HG03342 (cell line): ENCODE results near the gene DCXR.

Experiments used
- ATAC-seq: cut with Tn5 transposase; IDR thresholded peaks from one replicate; pipeline ENCODE4 v1.9.1; 2021; ENCODE audit warnings: mild to moderate bottlenecking, moderate library complexity; ENCODE audit not compliant: unreplicated experiment

The DCXR gene

DNA sequence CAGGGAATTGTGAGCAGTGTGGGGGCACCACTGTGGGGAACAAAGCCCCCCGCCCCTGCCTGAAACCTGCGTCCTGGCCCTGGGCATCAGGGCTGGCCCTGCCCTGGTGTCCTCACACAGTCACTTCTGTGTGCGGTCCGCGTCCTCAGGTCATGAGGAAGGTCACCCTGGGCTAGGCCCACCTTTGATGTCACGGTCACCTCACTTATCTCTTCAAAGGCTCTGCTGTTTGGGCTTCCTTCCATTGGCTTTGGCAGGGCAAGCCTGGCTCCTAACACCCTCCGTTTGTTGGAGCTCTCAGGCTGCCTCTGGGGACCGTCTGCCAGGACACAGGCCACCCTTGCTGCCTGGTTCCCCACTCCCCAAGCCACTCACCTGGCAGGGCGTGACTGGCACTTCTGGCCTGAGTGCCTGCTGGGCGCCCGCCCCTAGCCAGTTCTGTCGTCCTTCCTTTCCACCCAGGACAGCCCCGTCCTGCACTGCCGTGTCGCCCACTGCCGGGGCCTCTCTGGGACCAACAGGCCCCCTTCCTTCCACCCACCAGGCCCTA is 23.6 kb downstream of the DCXR start:
- ATAC-seq = no peak

DNA sequence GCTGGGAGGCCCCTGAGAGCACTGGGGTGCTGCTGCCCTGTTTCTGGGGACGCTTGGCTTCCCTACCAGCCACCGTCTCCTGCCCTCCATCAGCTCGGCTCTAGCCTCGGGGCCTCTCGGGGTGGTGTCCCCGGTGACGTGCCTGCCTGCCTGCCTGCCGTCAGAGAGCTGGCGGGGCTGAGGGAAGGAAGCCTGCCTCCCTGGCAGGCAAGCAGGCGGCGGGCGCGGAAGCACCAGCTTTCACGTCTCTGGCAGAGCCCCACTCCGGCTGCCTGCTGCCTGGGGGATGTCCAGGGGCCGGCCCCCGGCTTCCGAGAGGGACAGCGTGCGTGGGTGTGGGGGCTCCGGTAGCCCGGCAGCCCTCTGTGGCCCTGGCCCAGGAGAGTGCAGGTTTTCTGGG is 24.2 kb downstream of the DCXR start:
- ATAC-seq = no peak

DNA sequence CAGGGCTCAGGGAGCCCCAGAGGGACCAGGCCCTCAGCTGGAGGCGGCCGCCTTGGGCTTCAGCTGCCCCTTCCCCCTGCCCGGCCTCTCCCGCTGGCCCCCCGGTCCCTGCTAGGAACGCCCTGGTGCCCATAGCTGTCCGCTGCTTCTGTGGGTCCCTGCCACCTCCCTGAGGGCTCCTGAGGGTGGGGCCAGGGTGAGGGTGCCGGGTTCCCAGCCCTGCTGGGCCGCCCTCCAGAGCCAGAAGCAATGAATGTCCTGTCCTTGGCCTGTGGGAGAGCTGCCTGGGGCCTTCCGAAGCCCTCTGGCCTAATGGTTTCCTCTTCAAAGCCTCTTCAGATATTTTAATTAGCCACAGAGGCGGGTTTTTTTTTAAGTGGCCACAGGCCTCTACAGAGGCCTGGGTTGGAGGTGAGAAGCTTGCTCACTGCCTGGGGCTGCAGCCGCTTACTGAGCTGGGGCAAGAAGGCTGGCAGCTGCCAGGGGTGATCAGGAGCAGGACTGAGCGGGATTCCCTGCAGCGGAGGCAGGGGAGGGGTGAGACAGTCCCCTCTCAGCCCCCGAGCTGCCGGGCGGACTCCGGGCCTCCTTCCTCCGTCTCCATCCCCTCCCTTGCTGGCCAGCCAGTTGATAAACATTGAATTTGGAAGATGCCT is 24.7 kb downstream of the DCXR start:
- ATAC-seq = no peak

DNA sequence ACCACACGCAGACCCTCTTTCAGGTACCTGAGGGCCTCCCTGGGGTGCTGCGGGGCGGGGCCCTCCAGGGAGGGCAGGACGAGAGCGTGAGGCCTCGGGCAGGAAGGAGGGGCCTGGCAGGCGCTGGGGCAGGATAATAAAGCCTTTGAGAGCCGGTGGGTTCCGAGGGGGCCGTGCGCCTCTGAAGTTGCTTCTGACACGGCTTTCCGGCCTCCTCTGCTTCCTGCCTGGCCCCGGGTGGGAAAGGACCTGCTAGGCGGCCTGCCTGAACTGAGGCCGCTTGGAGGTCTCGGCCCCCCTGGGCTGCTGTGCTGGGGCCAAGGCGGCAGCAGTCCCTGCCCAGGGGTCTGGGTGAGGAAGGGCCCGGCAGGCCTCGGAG is 25.2 kb downstream of the DCXR start:
- ATAC-seq = no peak

DNA sequence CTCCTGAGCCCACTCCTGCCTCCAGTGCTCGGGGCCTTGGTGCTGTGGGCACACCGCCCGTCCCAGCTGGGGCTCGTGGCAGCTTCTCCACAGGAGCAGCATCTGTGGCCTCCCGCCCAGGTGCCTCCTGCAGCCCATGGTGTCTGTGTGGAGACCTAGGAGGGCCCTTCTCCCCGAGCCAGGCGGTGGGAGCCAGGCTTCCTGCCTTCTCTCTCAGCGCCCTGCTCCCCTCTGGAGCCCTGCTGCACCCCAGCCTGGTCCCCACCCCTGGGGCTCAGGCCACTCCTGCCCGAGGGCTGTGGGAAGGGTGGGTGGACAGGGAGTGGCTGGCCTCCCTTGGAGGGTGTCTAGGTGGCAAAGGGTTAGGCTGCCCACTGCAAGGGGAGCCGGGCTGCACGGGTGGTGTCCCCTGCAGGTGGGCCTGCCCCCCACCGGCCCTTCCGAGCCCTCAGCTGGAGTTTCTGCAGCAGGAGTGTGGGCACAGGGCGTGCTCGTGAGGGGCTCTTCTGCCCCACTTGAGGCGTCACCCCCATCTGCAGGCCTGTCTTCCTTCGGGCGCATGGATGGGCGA is 25.8 kb downstream of the DCXR start:
- ATAC-seq = no peak

DNA sequence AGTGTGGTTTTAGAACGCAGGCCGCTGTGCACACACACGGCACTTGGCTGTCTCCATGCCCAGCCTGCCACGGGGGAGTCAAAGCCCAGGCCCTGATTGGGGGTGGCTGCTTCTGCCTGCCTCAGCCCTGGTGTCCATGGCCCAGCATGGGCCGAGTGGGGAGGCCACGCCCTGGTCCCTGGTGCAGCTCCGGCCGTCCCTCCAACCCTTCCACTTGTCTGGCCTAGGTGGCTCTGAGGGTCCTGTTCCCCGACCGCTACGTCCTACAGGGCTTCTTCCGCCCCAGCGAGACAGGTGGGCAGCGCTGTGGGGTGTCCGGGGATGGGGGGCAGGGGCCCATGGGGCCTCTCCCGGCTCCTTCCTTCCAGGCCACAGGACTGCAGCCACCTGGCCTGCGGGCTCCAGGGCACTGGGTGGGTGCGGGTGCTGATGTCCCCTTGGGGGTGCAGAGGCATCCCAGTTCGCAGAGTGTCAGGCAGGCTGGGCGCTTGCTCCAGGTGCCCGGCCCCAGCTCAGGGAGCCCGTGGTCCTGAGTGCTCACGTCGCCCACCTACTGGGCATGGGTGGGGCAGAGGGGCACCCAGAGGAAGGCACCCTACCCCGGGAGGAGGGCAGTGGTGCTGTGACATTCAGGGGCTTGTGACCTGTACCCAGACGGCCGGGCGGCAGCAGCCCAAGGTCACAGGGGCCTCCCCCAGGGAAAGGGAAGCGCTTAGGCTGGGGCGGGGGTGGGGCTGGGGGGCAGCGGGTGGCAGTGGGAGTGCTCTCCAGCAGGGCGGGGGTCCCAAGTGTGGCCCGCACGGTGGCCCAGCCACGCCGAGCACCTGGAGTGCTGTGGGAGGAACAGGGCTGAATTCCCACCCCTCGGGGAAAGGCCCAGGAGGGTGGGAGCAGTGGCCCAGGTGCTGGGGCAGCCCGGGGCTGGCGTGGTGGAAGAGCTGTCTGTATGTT is 26.6 kb downstream of the DCXR start:
- no peak for ATAC-seq

DNA sequence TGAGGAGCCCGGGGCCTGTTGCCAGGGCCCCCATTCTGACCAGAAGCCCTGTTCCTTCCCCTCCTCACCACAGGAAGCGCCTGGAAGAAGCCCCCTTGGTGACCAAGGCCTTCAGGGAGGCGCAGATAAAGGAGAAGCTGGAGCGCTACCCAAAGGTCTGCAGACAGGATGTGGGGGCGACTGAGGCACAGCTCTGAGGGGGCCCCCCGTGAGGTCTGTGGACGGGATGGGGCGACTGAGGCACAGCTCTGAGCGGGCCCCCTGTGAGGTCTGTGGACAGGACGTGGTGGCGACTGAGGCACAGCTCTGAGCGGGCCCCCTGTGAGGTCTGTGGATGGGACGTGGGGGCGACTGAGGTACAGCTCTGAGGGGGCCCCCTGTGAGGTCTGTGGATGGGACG is 28.1 kb downstream of the DCXR start:
- ATAC-seq = no peak

DNA sequence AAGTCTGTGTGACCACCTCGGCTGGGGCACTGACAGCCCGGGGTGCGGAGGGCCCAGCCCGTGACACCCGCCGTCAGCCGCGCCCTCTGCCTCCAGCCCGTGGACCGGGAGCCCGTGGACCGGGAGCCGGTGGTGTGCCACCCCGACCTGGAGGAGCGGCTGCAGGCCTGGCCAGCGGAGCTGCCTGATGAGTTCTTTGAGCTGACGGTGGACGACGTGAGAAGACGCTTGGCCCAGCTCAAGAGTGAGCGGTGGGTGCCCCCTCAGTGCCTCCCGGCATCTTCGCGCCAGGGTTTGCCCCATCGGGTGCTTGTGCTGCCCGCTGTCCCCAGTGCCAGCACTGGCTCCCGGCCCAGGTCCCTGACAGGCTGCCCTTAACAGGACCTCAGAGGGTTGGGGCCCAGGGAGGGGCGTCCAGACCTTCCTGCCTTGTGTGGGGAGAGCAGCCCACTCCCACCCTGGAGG is 28.5 kb downstream of the DCXR start:
- ATAC-seq = no peak

DNA sequence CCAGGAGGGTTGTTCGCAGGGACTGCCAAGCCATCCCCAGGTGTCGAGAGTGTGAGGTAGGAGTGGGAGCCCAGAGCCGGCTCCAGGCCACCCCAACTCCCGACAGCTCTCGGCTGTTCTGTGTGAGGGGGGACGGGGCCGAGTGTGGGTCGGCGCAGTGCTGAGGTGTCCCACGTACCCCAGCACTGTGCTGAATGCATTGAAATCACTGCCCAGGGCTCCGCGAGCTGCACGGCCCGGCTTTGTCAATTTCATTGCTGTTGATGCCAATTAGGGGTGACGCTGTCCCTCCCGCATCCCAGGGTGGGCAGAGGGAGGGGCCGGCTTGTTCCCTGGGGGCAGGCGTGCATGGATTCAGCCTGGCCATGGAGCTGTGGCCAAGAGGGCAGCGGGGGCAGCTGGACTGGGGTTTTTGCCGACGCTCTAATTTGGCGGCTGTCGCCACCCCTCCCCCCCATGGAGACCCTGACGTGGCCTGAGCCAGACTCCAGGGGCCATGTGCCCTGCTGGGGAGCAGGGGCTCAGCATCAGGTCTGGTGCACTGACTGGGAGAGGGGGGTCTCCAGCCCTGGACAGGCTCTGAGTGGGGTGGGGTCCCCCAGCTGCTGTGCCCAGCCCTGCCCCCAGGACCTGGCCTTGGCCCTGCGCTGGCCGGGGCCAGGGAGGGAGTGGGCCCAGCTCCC is 29.1 kb downstream of the DCXR start:
- no peak for ATAC-seq

DNA sequence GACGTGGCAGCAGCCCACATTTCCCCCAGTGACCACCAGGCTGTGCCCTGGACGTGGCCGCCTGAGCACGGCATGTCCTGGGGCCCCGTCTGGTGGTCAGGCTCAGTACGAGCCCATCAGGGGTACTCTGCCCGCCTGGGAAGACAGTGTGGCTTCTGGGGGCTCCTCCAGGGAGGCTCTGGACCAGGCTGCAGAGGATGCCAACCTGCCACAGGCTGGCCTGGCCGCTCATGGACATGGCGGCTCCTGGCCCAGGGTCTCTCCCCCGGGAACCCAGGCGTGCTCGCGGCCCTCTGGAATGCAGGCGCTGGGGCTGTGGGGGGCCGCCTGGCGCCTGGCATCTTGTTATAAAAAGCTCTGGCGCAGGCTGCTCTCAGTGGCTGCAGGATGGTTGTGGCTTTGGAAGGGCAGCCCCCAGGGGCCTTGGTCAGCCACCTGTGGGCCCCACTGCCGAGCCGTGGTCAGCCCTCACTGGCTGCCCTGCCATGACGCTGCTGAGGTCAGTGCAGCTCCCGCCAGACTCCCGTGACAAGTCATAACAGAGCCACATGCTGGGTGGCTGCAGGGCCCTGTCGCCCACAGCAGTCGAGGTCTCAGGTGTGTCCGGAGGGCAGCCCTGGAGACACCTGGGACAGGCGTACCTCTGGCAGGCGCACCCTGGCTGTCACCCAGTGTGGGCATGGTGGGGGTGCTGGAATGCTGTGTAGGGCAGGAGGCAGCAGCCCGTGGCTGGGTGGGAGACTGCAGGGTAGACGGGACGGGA is 29.8 kb downstream of the DCXR start:
- no peak for ATAC-seq

DNA sequence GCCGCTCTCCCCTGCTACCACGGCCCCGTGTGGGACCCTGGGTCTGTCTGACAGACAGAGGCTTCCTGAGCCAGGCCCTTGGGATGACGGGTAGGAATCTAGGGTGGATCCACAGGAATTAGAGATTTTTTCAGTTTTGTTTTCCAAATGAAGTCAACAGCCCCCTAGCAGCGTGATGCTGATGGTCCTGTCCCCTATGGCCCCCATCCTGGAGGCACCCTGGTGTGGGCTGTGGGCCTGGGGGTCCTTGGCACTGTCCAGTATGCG is 30.3 kb downstream of the DCXR start:
- no peak for ATAC-seq

DNA sequence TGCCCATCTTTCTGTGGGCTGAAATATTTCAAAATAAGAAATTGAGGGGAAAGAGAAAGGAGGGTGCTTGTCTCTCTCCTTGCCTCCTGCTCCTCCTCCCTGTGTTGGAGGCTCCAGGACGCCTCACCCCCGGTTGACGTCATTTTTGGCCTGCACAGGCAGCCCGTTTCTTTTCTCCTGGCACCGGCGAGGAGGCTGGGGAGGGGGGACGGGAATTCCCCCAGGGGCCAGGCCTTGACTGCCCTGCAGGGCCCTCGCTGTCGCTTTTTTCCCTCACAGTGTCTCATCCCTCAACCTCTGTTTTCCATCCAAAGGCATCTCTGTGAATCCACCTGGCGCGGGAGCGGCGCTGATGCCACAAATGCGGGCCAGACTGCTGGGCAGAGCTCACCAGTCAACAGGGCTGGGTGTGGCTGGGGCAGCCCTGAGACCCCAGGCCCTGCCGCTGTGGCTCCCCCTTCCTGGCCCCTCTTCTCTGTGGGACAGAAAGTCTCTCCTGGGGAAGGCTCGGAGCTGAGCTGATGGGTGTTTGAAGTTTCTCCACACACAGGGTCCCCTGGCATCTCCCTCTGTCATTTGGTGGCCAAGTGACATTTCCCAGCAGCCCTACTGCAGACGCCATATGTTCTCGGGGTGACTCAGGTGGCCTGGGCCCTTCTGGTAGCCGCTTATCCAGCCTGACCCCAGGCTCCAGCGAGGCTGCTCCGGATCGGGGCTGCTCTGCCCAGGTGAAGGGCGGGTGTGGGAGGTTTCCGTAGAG is 30.8 kb downstream of the DCXR start:
- ATAC-seq = no peak

DNA sequence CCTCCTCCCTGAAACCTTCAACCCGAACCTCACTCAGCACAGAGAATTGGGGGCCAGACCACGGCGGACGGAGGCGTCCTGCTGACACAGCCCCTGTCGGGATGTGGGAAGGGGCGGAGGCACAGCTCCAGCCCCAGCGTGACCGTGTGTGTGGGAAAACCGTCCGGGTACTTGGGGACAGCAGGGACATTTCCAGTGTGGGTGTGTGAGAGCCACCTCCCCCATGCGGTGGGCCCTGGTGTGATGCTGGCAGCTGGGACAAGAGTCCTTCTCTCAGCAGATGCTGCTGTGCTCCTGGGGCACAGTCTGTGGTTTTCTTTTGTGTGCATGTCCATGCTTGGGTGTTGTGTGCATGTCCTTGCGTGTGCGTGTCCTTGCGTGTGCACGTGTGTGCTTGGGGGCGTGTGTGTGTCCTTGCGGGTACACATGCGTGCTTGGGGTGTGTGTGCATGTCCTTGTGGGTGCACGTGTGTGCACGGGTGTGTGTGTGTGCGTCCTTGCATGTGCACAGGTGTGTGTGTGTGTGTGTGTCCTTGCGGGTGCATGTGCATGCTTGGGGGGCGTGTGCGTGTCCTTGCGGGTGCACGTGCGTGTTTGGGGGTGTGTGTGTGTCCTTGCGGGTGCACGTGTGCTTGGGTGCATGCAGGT is 31.7 kb downstream of the DCXR start:
- ATAC-seq = no peak

DNA sequence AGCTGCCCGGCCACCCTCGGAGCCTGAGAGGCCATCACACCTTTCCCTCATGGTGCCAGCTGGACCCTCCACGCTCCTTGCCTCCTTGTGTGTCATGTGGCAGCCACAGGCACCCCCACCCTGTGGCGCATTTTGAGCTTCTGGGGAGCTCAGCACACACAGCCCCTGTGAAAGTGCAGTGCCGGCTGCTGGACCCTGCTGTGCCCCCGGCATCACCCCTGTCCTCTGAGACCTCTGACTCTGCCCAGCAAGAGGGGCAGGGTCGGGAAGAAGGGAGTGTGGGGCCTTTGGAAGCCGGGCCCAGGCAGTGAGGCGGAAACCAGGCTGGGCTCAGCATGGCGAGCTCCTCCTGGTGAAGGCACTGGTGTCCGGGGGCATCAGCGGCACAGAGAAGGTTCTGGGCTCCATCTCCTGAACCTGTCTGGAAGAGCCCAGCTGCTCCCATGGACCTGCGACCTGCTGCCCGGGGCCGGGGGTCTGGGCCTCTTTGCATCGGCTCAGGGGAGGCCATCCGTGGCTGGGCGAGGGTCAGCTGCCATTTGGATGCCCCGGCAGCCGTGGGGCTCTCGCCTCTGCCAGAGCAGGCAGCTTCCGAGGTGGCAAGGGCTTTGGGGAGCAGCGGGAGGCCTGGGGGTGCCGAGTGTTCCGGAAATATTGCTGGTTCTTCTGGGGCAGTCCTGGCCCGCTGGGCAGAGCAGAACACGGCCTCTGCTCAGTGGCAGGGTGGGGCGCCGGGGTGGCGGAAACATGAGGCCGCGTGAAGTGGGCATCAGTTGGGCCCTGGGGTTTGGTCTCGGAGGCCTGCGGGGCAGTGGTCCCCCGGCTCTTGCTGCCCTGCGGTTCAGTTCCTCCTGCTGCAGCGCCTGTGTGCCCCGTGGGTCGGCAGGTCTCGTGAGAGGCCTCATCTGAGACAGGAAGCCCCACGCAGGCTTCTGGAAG is 32.7 kb downstream of the DCXR start:
- ATAC-seq = no peak

DNA sequence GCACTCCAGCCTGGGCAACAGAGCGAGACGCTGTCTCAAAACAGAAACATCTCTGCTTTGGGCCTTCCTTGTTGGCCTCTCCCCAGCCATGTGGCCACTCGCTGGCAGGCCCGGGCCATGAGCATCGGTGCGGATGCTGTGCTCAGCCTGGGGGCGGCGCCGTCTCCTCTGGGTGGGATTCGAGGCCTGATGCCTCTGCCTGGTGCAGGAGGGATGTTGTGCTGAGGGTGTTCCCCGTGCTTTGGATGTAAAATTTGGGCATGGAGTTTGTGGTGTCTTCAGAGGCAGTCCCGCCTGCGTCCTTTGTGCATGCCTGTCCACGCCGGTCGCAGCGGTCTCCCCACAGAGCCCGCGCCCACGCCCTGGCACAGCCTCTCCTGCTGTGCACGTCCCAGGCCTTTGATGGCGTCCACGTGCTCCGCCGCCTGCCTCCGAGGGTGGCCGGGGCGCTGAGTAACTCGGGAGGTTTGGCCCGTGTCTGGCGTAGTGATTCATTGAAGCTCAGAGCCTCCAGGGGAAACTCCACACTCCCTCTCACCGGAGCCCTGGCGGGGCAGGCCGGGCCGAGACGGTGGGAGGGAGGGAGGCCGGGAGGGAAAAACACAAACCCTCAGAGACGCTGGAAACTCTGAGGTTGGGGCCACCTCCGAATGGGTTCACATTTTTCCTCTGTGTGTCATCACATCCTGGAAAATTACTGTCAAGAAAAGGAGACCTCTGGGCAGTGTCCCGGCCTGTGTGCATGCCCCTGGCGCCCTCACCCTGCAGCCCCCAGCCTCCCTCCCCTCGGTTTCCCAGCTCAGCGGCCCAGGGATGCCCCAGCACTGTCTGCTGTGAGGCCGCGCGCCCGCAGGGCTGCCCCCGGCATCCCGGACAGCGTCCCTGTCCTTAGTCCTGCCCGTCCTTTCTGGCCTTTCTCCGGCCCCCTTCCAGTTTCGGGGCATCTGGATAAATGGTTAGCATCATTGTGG is 33.8 kb downstream of the DCXR start:
- ATAC-seq = no peak

DNA sequence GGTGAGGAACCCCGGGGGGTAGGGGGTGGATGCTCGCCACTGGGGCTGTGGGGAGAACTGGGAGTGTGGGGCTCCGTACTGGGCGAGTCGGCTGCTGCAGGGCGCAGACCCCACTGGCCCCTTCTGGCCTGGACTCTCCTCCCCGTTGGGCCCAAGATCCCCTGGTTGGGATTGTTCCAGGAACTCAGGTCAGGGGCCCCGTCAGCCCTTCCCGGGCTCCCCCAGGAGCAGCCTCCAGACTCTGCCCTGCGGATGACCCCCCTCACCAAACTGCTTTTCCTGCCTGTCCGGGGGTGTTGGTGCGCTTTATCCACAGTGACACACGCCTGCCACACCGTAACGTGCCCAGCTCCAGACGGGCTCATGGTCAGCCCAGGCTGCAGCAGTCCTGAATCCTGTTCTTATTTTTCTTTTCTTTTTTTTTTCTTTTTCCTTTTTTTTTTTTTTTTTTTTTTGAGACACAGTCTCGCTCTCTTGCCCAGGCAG is 35.9 kb downstream of the DCXR start:
- no peak for ATAC-seq
